Right ventricle myocardium superior (tissue), 1 donor: Measurements from ENCODE around the gene MRGPRE. TPM values are rescaled to one million over a fixed set of nuclear protein-coding genes. Genes with fewer than 3 reads are reported as not detected.
A peak's percentile ranks its signal among the peaks of the same experiment; 100 is the strongest.
"Not testable (repeated sequence)": the region's sequence is repeated elsewhere in the genome, so short reads cannot be mapped to it uniquely, and the experiment has no call there.

Source experiments
- ATAC-seq: fragments of 200-7000 bp; cut with Tn5 transposase; one replicate; pipeline ENCODE4 v1.9.1; 2020; ENCODE audit warnings: mild to moderate bottlenecking; ENCODE audit not compliant: poor library complexity
- DNase-seq: peaks from one replicate; pipeline ENCODE4 v3.0.0-alpha.2; 2020
- intact Hi-C: fragments of 100-400 bp; cut with DNase I; formaldehyde crosslinking; loops from one replicate; pipeline ENCODE4 v1.11.2; 2022
- long read RNA-seq: library from polyadenylated mRNA; unstranded; transcript quantifications from one replicate; pipeline ENCODE4 v2.0.0, GENCODE V29; 2021
- total RNA-seq: library from RNA; stranded (reverse); fragmentation: NEBNext Ultra II Directional; extraction: Animal tissue kit (Norgen Biotek cat#: 25700); gene quantifications from one replicate; pipeline ENCODE4 v1.2.1, GENCODE V29; 2021
- donor health status: DM: no; HTN: yes; CAD: no; lungs with severe emphysema.

MRGPRE gene, protein sequence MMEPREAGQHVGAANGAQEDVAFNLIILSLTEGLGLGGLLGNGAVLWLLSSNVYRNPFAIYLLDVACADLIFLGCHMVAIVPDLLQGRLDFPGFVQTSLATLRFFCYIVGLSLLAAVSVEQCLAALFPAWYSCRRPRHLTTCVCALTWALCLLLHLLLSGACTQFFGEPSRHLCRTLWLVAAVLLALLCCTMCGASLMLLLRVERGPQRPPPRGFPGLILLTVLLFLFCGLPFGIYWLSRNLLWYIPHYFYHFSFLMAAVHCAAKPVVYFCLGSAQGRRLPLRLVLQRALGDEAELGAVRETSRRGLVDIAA
- total RNA-seq, result 0.16 TPM
- long read RNA-seq, result 0 reads

DNA sequence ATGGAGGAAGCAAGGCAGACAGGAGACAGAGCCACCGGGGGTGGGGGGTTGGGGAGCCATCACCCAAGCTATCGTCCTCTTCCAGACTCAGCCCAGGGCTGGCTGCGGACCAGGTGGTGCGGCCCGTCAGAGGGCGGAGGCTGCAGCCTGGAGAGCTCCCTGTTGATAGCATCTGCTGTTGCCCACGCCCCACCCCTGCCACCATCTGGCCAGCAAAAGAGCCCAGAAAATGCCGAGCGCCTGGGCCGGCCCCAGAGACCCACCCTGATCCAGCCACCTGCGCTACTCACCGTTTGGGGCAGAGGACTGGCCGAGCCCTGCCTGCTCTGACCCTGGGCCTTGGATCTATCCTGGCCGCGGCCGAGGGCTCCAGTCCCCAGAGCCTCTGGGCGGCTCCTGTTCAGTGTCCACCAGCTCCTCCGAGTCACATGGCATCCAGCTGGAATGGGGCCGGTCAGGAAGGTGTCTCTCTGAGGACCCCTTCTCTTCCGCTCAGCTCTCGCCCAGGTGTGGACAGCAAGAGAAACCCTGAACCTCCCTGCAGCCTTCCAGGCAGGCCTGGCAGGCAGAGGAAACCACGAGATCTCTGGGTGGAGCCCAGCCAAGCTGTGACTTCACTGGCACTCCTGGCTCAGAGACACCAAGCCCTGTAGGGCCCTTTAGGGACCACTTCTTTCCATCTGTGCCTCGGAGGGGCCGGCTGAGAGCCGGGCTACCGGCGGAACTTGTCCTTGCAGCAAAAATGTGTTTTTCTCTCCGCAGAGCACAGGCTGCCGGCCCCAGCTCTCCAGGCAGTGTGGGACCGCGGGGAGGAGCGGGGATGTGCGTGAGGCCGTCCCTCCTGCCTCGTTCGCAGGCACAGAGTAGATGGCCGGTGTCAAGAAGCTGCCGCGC, at the start of gene MRGPRE:
MRGPRE (minus strand) TSS at position 567 of the 894 bp plus-strand sequence. CDS start 3,618 bp downstream, outside the sequence.
- peak; percentile 72 for DNase-seq
- peak; percentile 88 for ATAC-seq
- intact Hi-C loops, result no loop called here

DNA sequence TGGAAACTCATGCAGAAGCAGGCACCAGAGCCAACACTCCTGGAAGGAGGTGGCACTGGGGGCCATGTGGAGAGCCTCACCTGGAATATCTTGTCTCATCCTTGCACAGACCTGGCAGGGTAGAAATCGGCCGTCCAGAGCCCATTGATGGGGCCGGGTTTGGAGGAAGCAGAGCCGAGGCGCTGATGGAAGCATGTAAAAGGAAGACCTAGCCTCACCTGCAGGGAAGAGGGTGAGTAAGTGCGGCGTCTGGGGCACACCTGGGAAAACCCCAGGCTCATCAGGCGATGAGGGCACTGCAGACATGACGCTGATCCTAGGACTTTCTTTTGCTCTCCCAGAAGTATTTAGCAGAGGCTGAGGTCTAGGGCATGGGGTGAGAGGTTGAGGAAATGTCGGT, 48.9 kb upstream of the MRGPRE start:
- intact Hi-C loops, ATAC-seq, DNase-seq: not testable (repeated sequence)

DNA sequence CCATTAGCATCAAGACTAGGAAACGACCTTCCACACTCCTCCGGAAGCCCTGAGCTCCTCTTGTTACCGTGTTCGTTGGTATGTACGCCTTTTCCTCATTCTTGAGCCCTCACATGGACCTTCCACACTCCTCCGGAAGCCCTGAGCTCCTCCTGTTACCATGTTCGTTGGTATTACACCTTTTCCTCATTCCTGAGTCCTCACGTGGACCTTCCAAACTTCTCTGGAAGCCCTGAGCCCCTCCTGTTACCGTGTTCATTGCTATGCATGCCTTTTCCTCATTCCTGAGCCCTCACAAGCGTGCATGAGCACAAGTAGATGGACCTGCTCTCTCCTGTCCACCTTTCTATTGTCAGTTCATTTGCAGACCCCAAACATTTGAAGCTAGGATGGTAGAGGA, 48.4 kb upstream of the MRGPRE start:
- DNase-seq, ATAC-seq, intact Hi-C loops: not testable (repeated sequence)

DNA sequence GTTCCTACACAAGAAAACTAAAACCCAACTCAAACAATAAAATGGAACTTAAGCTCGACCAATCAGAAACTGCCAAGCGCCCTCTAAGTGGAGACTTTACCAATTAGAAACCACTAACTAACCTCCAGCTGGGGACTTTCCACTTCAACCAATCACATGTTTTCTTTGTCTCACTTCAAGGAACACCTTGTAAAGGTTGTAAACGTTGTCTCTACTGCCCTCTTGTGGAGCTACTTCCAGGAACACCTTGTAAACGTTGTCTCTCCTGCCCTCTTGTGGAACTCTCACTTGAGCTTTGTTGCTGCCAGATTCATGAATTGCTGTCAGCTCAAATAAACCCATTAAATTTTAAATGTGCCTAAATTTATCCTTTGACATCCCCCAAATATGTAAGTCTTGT, 46.7 kb upstream of the MRGPRE start:
- DNase-seq, intact Hi-C loops, ATAC-seq: not testable (repeated sequence)

DNA sequence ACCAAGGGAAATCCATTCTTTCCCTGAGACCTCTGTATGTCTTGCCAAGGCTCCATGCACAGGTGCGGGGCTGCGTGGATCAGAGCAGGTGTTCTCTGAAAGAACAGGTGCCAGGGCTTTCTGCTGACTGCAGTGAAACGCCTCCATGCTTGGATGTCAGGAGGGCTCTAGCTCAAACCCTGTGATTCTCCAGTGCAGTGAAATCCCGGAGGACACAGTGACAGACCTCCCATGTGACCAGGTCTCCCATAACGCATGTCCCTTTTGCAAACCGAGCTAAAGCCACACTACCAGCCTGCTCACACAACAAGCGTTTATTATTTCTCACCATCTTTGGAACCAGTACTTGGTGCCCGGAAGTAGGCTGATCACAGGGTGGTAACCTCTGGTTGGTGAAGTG, 41.4 kb upstream of the MRGPRE start:
- intact Hi-C loops, DNase-seq, ATAC-seq: not testable (repeated sequence)

DNA sequence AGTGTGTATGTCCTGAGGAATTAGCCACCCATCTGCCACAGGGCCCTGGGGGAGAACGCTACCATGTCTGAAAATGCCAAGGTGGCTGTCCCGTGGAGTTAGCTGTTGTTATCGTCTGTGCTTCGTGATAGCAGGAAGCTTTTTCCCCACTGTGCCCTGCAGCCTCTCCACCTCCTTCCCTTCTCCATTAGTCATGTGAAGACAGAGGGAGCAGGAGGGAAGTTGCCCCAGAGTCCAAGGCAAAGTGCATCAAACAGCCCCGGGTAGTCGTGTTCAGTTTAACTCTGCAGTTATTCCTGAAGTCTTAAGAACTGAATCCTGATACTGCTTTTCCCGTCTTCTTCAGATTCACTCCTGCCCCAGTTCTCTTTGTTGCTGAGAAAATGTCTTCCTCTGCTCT, 30.3 kb upstream of the MRGPRE start:
- ATAC-seq, intact Hi-C loops, DNase-seq: not testable (repeated sequence)

DNA sequence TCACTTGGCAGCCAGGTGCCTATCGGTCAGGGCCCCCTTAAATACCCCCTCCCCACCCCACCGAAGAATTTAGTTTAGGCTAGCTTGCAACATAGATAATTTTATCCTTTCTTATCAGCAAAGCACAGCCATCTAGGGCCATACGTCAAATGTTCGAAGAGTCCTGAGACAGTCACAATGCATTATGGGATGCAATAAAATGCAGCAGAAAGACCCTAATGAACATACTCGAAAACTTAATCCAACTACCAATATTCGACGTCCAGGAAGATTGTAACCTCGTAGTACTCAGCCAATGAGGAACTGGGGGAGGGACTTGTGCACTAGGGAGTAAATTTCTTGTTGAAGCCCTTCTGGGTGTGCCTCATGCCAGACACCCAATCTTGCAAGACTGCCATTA, 29.6 kb upstream of the MRGPRE start:
- intact Hi-C loops, DNase-seq, ATAC-seq: not testable (repeated sequence)

DNA sequence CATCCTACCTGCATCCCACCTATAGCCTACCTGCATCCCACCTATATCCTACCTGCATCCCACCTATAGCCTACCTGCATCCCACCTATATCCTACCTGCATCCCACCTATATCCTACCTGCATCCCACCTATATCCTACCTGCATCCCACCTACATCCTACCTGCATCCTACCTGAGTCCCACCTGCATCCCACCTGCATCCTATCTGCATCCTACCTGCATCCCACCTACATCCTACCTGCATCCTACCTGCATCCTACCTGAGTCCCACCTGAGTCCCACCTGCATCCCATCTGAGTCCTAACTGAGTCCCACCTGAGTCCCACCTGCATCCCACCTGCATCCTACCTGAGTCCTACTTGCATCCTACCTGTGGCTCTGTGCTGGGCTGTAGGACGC, 25.3 kb upstream of the MRGPRE start:
- ATAC-seq, intact Hi-C loops, DNase-seq: not testable (repeated sequence)

DNA sequence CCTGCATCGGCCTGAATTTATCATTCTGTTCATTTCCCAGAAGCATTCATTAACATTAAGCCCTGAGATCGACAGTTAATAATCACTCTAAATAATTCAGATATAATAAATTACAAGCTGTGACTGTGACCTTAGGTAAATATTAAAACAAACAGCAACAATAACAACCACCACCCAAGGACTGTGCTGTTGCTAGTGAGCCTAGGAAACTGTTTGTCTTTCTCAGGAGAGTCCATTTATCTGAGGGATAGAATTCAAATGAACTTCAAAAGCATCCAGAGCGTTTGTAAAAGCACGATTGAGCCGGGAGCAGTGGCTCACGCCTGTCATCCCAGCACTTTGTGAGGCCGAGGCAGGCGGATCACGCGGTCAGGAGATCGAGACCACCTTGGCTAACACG, 23.0 kb upstream of the MRGPRE start:
- ATAC-seq, intact Hi-C loops: not testable (repeated sequence)

DNA sequence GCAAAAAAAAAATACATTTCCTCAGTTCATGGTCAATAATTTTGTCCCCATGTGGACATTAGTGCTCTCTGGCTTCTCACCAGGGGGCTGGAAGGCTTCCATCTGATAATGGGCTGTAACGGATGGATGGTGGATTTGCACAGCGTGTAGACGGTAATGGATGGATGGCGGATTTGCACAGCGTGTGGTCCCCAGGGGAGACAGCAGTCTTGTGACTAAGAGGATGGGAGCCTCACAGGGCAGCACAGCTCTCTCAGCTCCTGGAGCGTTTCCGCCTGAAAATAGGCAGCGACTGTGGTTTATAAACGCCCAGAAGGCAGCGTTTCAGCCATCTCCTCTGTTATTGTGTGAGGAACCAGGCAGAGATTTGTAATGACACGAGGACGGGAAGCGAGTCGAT, 22.6 kb upstream of the MRGPRE start:
- ATAC-seq, DNase-seq, intact Hi-C loops: not testable (repeated sequence)

More for the DNA sequence above, 23.0 kb upstream of the MRGPRE start:
- not testable (repeated sequence) for DNase-seq

DNA sequence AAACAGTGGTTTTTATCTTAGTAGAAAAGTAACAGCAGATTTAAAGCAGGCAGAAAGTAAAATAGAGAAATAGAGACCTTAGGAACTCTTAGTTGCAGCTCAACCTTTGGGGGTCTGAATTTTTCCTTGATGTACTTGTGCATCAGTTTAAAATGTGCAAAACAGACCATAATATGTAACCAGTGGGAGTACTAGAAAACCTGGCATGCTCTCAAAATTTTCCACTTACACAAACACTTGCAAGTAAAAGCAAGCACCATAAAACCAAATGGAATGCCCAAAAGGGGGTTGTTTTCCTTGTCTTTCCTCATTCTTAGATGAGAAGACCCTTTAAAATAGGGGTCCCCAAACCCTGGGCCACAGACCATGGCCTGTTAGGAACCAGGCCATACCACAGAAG, 12.9 kb upstream of the MRGPRE start:
- no peak for DNase-seq
- intact Hi-C loops, result no loop called here
- ATAC-seq, result no peak

DNA sequence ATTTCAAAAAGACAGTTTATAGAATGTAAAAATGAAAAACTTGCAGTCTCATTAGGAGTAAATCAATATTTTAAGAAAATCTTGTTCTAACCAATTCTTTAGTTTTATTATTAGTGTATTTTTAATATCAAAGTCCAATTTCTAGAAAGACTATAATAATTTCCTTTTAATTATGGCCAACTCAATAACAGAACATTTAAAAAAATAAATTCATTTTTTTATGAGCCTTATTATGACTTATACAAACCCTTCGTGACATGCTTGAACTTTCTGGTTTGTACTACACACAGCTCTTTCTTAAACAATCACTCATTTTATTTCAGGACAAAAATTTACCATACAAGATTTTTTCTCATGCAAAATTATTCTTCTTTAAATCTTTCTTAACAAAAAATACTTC, 11.7 kb upstream of the MRGPRE start:
- intact Hi-C loops, result no loop called here
- ATAC-seq, result no peak
- DNase-seq, result no peak

DNA sequence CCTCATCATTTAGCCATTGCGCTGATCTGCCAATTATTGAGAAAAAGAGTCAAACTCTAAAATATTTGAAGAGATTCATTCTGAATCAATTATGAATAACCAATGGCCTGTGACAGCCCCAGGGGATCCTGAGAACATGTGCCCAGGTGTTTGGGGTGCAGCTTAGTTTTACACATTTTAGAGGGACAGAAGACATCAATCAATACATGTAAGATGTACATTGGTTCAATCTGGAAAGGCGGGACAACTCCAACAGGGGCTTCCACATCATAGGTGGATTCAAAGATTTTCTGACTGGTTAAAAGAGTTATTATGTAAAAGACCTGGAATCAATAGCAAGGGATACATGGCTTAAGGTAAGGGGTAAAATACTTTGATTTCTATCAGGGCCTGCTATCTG, 4.9 kb upstream of the MRGPRE start:
- intact Hi-C loops, result no loop called here
- DNase-seq (no peak), ATAC-seq (no peak)

DNA sequence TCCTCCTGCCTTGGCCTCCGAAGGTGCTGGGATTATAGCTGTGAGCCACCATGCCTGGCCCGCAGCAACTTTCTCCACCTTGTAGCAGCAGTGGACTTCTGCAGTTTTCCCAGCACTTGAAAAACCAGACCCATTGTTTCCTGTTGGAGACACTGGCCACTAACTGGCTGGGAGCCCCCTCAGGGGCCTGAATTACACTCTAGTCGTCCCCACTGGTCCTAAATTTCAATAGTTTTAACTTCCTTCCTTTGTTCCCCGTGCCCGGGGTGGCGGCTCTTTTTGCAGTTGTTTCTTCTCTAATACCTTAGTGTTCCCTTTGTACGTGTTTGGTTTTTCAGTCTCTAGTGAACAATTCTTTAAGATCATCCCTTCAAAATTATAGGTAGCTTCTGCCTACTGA, 2.6 kb upstream of the MRGPRE start:
- ATAC-seq (no peak), DNase-seq (no peak)
- intact Hi-C loops, result no loop called here

DNA sequence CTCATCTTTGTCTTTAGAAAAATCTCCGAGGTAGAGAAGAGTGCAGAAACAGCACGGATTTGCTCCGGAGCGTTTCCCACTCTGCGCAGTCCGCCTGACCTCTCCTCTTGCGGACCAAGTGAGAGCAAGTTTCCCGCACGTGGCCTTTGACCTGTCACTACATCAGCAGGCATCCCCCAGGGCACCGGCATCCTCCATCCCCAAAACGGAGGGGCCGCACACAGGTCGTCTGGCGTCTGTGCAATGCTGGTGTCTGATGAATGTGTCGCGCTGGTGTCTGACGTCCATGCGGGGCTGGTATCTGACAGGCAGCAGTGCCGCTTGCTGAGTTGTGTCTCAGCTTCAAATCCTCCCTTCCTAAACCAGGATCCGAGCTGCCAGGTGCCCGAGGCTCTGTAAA, 739 bp upstream of the MRGPRE start:
- no peak for ATAC-seq
- intact Hi-C loops, result no loop called here
- peak; percentile 40 for DNase-seq

DNA sequence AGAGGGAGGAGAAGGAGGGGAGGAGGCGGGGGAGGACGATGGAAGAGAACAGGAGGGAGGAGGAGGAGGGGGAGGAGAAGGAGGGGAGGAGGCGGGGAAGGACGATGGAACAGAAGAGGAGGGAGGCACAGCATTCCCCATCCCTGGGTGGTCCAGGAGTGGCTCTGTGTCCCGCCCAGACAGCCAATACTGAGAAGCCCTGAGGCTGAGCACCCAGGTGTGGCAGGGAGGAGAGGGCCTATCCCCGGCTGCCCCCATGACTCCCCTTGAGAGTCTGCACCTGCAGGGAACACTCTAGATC, 717 bp downstream of the MRGPRE start:
- DNase-seq, result no peak
- intact Hi-C loops, result no loop called here
- ATAC-seq, result no peak

DNA sequence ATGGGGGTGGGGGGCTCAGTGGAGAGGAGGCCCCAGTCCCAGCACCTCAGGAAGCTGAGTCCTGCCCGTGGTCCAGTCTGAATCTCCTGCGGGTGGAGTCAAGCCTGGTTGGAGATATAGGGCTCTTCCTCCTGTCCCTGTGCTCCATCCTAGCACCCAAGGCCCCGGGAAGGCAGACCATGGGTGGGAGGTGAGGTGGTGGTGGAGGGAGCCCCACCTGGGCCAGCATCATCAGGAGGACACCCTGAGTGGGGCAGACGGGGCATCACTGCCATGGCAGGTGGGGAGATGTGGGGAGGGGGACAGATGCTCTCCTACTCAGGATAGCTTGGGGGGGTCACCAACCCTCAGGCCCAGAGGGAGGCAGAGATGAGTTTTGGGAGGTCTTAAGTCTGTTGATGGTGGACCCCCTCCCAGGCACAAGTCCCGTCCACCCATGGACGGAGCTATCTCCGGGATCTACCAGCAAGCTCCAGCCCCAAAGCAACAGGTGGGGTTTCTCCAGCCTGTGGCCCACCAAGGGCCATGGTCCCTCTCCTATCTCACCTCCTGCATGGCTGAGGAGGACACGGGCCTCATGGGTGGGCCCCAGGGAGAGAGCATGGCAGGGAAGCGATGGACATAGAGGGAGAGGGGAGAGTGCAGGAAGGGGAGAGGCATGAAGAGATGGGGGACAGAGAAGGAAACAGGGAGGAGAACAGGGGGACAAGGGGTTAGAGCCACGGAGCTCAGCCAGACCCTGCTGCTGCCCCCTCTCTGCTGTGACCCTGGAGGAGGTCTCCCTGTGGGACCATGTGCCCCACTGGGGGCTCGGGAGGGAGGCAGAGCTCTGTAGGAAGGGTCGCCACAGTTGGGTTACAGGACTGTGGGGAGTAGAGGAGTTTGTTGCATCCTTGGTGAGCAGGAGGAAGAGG, 1.3 kb downstream of the MRGPRE start:
- no peak for ATAC-seq
- intact Hi-C loops, result no loop called here
- no peak for DNase-seq

DNA sequence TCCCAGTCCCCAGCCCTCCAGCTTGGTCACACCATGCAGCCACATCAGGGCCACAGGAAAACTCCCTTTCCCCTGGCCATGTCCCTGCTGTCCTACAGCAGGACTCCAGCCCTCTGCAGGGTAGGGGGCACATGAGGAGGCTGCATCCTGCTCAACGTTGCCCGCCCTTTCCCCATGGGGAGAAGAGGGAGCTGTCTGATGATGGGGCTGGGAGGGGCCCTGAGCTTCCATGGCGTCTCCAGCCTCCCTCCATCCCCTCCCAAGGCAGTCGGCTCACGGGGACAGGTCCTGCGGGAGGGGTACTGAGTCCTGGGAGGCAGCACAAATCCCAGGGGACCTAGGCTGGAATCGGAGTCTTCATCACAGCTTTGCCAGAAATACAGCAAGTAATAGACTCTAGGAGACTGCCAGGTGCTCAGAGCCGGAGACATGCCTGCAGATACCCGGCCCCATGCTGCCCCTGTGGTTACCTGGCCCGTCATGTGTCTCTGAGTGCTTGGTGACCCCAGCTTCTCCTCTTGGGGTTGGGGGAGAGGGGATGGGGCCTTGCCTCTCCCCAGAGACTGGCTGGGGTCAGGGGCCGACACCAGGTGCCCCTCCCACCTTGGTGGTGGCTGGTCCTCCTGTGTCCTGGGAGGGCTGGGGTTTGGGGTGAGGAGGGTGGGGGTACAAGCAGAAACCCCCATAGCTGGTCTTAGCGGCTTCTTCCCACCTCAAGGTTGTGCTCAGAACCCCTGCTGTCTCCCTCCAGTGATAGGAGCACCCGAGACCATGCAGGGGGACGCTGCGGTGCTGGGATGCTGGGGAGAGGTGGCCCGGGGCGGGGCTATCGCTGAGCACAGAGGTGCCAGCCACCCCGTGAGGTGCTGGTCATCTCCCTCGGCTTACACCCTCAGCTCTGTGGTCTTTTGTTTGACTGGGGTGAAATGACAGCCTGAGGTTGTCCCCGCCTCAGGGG, 2.3 kb downstream of the MRGPRE start:
- intact Hi-C loops, result no loop called here
- DNase-seq, result peak; percentile 34
- no peak for ATAC-seq
